ENCODE results near the gene TNKS1BP1.

TNKS1BP1 gene

GRCh38 chr11:57251037-57251436 is 73.7 kb downstream of the TNKS1BP1 start:
- H3K27ac ChIP-seq: no peak overlapping the region
- no peak for TF ChIP-seq CTCF (conservative IDR thresholded peaks at IDR 0.05)

All from VCaP (cell line).